Measurements from ENCODE around the gene SLC10A2. TPM values are rescaled to one million over a fixed set of nuclear protein-coding genes. Genes with fewer than 3 reads are reported as not detected.

The SLC10A2 gene
- total RNA-seq, 2 experiments from 2014 or later: not detected

DNA sequence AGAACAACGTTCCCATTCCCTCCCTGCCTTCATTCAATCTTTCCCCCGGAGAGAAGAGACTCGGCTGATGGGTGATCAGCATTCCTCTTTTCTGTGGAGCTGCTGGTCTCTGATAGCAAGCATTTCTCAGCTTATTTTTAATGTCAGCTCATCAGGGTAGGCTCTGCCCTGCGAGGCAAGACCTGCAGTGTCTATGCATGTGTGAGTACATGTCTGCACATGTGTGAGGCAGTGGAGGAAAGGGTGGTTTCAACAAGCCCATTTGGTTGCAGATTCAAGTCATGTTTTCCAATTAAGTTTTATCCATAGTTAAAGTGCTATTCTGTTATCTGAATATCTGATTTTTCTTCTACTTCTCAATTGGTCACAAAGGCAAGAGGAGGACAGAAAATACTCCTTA, 19.5 kb downstream of the SLC10A2 start:
- DNase-seq (ENCODE audit: low spot score): no peak
- H3K79me2 ChIP-seq (ENCODE audit: insufficient read depth, low read depth, low read length): no peaks in the 10 kb centered on the region
- no peak overlapping the region for H3K4me3 ChIP-seq (ENCODE audit: low read depth, low read length, poor library complexity, severe bottlenecking)
- H3K36me3 ChIP-seq (ENCODE audit: insufficient read depth, low read length): no peaks in the 10 kb centered on the region
- H3K4me1 ChIP-seq (ENCODE audit: insufficient read depth, low read length, poor library complexity, severe bottlenecking): no peaks in the 10 kb centered on the region
- no peak for TF ChIP-seq EZH2phosphoT487 (IDR thresholded peaks at IDR 0.05; ENCODE audit: borderline replicate concordance, low read depth, low read length)
- TF ChIP-seq, protein P1, sequence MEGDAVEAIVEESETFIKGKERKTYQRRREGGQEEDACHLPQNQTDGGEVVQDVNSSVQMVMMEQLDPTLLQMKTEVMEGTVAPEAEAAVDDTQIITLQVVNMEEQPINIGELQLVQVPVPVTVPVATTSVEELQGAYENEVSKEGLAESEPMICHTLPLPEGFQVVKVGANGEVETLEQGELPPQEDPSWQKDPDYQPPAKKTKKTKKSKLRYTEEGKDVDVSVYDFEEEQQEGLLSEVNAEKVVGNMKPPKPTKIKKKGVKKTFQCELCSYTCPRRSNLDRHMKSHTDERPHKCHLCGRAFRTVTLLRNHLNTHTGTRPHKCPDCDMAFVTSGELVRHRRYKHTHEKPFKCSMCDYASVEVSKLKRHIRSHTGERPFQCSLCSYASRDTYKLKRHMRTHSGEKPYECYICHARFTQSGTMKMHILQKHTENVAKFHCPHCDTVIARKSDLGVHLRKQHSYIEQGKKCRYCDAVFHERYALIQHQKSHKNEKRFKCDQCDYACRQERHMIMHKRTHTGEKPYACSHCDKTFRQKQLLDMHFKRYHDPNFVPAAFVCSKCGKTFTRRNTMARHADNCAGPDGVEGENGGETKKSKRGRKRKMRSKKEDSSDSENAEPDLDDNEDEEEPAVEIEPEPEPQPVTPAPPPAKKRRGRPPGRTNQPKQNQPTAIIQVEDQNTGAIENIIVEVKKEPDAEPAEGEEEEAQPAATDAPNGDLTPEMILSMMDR (conservative IDR thresholded peaks at IDR 0.05; ENCODE audit: low read length): no peak
- no TSS peak for BruUV-seq (replicated peaks)
- H3K9me3 ChIP-seq (ENCODE audit: low read length): no peaks in the 10 kb centered on the region
- H3K4me2 ChIP-seq (ENCODE audit: low read length): no peak overlapping the region
- ChIA-PET CTCF (ENCODE audit: unreplicated experiment) (no interaction called here), POLR2A (interaction anchor here (1.5 kb wide), 1 partner anchor 10 kb away, joined by 6 read pairs; no protein-coding TSS in a partner anchor)
- H3K9me2 ChIP-seq (ENCODE audit: insufficient read depth, low read length): no peaks in the 10 kb centered on the region
- intact Hi-C loops (cut with micrococcal nuclease; ENCODE audit: unreplicated experiment): no loop called here
- H2AFZ ChIP-seq (ENCODE audit: low read length): no peak overlapping the region
- no peaks in the 10 kb centered on the region for H4K20me1 ChIP-seq (ENCODE audit: insufficient read depth, low read length)
- no peak overlapping the region for H3K27ac ChIP-seq (ENCODE audit: low read depth, low read length, poor library complexity, severe bottlenecking)

DNA sequence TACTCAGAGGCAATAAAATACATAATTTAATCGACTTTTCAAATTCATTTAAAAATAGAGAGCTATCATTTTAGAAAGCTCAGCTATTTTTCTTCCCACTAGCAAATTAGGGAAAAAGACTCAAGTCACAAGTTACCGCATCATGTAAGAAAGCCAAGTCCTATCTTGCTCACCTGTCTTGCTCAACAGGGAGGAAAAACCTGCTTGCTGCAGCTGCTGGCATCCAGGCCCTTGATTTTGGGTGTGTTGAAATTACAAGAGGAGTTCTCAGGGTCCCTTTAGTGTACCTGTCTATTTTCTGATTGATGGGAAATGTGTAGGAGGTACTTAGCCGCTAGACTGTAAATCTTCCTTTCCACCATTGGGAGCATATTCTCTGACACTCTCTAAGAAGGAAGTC, 22.2 kb downstream of the SLC10A2 start:
- DNase-seq (ENCODE audit: low spot score): no peak
- POLR2A ChIA-PET: interaction anchor here (1.6 kb wide), 1 partner anchor 9 kb away, joined by 8 read pairs; no protein-coding TSS in a partner anchor
- Histone ChIP-seq H4K20me1 (ENCODE audit: insufficient read depth, low read length) (no peaks in the 10 kb centered on the region), H2AFZ (ENCODE audit: low read length) (no peak overlapping the region), H3K4me3 (ENCODE audit: low read depth, low read length, poor library complexity, severe bottlenecking) (no peak overlapping the region), H3K4me2 (ENCODE audit: low read length) (no peak overlapping the region), H3K9me2 (ENCODE audit: insufficient read depth, low read length) (no peaks in the 10 kb centered on the region), H3K79me2 (ENCODE audit: insufficient read depth, low read depth, low read length) (no peaks in the 10 kb centered on the region), H3K4me1 (ENCODE audit: insufficient read depth, low read length, poor library complexity, severe bottlenecking) (peaks cover 3% of the 10 kb centered on the region), H3K9me3 (ENCODE audit: low read length) (no peaks in the 10 kb centered on the region), H3K36me3 (ENCODE audit: insufficient read depth, low read length) (no peaks in the 10 kb centered on the region), H3K27ac (ENCODE audit: low read depth, low read length, poor library complexity, severe bottlenecking) (no peak overlapping the region)
- intact Hi-C loops (cut with micrococcal nuclease; ENCODE audit: unreplicated experiment): no loop called here
- TF ChIP-seq, protein P1 (conservative IDR thresholded peaks at IDR 0.05; ENCODE audit: low read length): no peak
- no peak for TF ChIP-seq EZH2phosphoT487 (IDR thresholded peaks at IDR 0.05; ENCODE audit: borderline replicate concordance, low read depth, low read length)
- BruUV-seq (replicated peaks): no TSS peak
- CTCF ChIA-PET (ENCODE audit: unreplicated experiment): no interaction called here

DNA sequence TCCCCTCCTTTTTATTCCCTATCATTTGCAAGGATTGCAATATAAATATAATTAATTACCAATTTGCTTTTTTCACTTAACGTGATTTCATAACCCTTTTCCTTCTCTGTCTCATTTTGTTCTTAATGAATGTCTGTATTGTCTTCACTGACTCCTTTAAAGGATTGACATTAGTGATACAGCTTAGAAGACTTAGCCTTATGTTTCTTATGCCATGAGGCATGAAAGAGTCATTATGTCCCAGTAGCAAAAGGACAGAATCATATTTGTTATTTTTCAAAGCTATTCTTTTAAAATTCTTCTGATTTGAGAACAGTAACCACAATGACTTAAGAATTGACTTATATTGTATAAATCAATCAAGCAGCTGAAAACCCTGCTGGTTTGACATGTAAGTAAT, 26.2 kb downstream of the SLC10A2 start:
- Histone ChIP-seq H3K4me2 (ENCODE audit: low read length) (no peak overlapping the region), H3K79me2 (ENCODE audit: insufficient read depth, low read depth, low read length) (no peaks in the 10 kb centered on the region), H3K9me3 (ENCODE audit: low read length) (peaks cover 8% of the 10 kb centered on the region; the same call in 1 of the 2 replicates), H3K4me1 (ENCODE audit: insufficient read depth, low read length, poor library complexity, severe bottlenecking) (peaks cover 18% of the 10 kb centered on the region), H3K27ac (ENCODE audit: low read depth, low read length, poor library complexity, severe bottlenecking) (no peak overlapping the region), H4K20me1 (ENCODE audit: insufficient read depth, low read length) (no peaks in the 10 kb centered on the region), H3K9me2 (ENCODE audit: insufficient read depth, low read length) (no peaks in the 10 kb centered on the region), H3K36me3 (ENCODE audit: insufficient read depth, low read length) (peaks cover 6% of the 10 kb centered on the region), H2AFZ (ENCODE audit: low read length) (no peak overlapping the region), H3K4me3 (ENCODE audit: low read depth, low read length, poor library complexity, severe bottlenecking) (no peak overlapping the region)
- no peak for DNase-seq (ENCODE audit: low spot score)
- CTCF ChIA-PET (ENCODE audit: unreplicated experiment): no interaction called here
- BruUV-seq (replicated peaks): no TSS peak
- no peak for TF ChIP-seq EZH2phosphoT487 (IDR thresholded peaks at IDR 0.05; ENCODE audit: borderline replicate concordance, low read depth, low read length)
- TF ChIP-seq, protein P1 (conservative IDR thresholded peaks at IDR 0.05; ENCODE audit: low read length): no peak
- intact Hi-C loops (cut with micrococcal nuclease; ENCODE audit: unreplicated experiment): no loop called here
- POLR2A ChIA-PET: interaction anchor here (0.8 kb wide), 1 partner anchor 25 kb away, joined by 3 read pairs; no protein-coding TSS in a partner anchor

Measured in OCI-LY7 (cell line).